ENCODE data around the gene PLEK. TPM values are rescaled to one million over a fixed set of nuclear protein-coding genes. Genes with fewer than 3 reads are reported as not detected.

Gene PLEK
- polyA plus RNA-seq, 2 of the 4 experiments (the other 2 are of a cell fraction) = 0.04 TPM; not detected in 1

DNA sequence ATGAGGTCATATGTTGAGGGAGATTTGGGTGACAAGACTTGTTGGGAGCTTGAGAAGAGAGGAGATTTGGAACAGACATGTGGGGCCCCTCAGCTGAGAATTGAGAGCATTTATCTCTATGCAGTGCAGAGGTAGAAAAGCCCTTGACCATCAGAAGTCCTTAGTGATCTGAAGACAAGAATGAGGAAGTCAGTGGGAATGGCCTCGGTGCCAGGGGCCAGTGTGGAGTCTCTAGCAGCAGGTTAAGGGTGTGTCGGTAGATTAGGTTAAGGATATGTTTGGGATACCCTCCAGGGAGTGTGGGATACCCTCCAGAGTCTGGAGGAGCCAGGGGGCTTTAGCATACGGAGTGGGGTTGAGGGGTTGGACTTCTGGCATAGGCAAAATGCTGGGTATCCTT, 60.4 kb downstream of the PLEK start:
- ATAC-seq = no peak
- DNase-seq (ENCODE audit: low read depth in 1 of 2, low spot score in 1 of 2) = no peak
- ChIA-PET POLR2A (no interaction called here), CTCF (interaction anchor here (1.6 kb wide), 1 partner anchor 16 kb away, joined by 5 read pairs; no protein-coding TSS in a partner anchor)
- Histone ChIP-seq H3K4me3 (no peak overlapping the region), H3K9me3 (no peaks in the 10 kb centered on the region), H3K27ac (no peak overlapping the region), H3K4me2 (no peak overlapping the region), H3K4me1 (peaks cover 16% of the 10 kb centered on the region; the same call in 2 of the 3 replicates)
- no peak for TF ChIP-seq EHF (CRISPR knock-in tag; IDR thresholded peaks at IDR 0.05)
- 27% methylated on average over 3 of the region's 3 CpGs for WGBS (ENCODE audit: missing lambda C conversion rate)
- FAIRE-seq = no peak

GRCh38 chr2:68426446-68426845, 61.4 kb downstream of the PLEK start:
- no peak for DNase-seq (ENCODE audit: low read depth in 1 of 2, low spot score in 1 of 2)
- FAIRE-seq = no peak
- no peaks in the 10 kb centered on the region for H3K9me3 ChIP-seq
- peak overlapping the region in 1 of 2 experiments; percentile 49; a peak in 2 of 6 replicates for H3K27ac ChIP-seq
- 59% methylated on average over 1 of the region's 1 CpG for WGBS (ENCODE audit: missing lambda C conversion rate)
- H3K4me3 ChIP-seq = no peak overlapping the region
- ChIA-PET POLR2A (no interaction called here), CTCF (interaction anchor here (8.1 kb wide), 1 partner anchor 16 kb away, joined by 83 read pairs; no protein-coding TSS in a partner anchor)
- TF ChIP-seq TFCP2L1 (CRISPR knock-in tag; IDR thresholded peaks at IDR 0.05) (no peak), TP53 (CRISPR knock-in tag; IDR thresholded peaks at IDR 0.05) (no peak), RCOR1 (IDR thresholded peaks at IDR 0.05; ENCODE audit: low read depth, low read length) (no peak), MAFK (IDR thresholded peaks at IDR 0.05; ENCODE audit: partially characterized antibody) (no peak), POLR2A (IDR thresholded peaks at IDR 0.05; ENCODE audit: low read length) (no peak)
- peaks cover 16% of the 10 kb centered on the region; the same call in 2 of the 3 replicates for H3K4me1 ChIP-seq
- no peak for ATAC-seq
- H3K4me2 ChIP-seq = no peak overlapping the region

- peak in 1 of 2 experiments; percentile 54; a peak in 3 of 6 replicates for ATAC-seq
- no peak for TF ChIP-seq SMC3 (IDR thresholded peaks at IDR 0.05)
- 0 out of 5 replicates have a peak, but pooled peaks of 1 of the 2 experiments have one; percentile 25 for TF ChIP-seq JUN (IDR thresholded peaks at IDR 0.05)
- TF ChIP-seq PHF8 (IDR thresholded peaks at IDR 0.05; ENCODE audit: borderline replicate concordance, low read depth) = no peak
- TF ChIP-seq POLR2AphosphoS2 (conservative IDR thresholded peaks at IDR 0.05; ENCODE audit: low read length) = no peak
- TF ChIP-seq RARB (CRISPR knock-in tag; IDR thresholded peaks at IDR 0.05) = no peak
- no peak for TF ChIP-seq BHLHE40 (IDR thresholded peaks at IDR 0.05; ENCODE audit: low read depth, low read length)
- no peak for TF ChIP-seq TFCP2L1 (CRISPR knock-in tag; IDR thresholded peaks at IDR 0.05)
- no peak for TF ChIP-seq FOSL2 (IDR thresholded peaks at IDR 0.05)
- TF ChIP-seq FOSL2 (CRISPR knock-in tag; IDR thresholded peaks at IDR 0.05) = no peak
- no peak for TF ChIP-seq HDAC2 (IDR thresholded peaks at IDR 0.05)
- no peak for TF ChIP-seq MAFK (IDR thresholded peaks at IDR 0.05; ENCODE audit: partially characterized antibody)
- TF ChIP-seq KDM1A (IDR thresholded peaks at IDR 0.05; ENCODE audit: low read depth) = no peak
- no peak for TF ChIP-seq HOXA7 (CRISPR knock-in tag; IDR thresholded peaks at IDR 0.05)
- no peak for TF ChIP-seq MAZ (IDR thresholded peaks at IDR 0.05; ENCODE audit: borderline replicate concordance, low read depth, low read length)
- no peak for TF ChIP-seq ZNF302 (CRISPR knock-in tag; IDR thresholded peaks at IDR 0.05)
- TF ChIP-seq, protein P1, sequence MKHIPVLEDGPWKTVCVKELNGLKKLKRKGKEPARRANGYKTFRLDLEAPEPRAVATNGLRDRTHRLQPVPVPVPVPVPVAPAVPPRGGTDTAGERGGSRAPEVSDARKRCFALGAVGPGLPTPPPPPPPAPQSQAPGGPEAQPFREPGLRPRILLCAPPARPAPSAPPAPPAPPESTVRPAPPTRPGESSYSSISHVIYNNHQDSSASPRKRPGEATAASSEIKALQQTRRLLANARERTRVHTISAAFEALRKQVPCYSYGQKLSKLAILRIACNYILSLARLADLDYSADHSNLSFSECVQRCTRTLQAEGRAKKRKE (CRISPR knock-in tag; IDR thresholded peaks at IDR 0.05; ENCODE audit: low read depth) = no peak
- TF ChIP-seq CHD2 (IDR thresholded peaks at IDR 0.05; ENCODE audit: low read length, partially characterized antibody) = no peak
- TF ChIP-seq ZSCAN20 (CRISPR knock-in tag; IDR thresholded peaks at IDR 0.05) = no peak
- TF ChIP-seq HMGXB4 (CRISPR knock-in tag; IDR thresholded peaks at IDR 0.05; ENCODE audit: borderline replicate concordance) = no peak
- TF ChIP-seq RNF2 (IDR thresholded peaks at IDR 0.05; ENCODE audit: borderline replicate concordance, low read depth) = no peak
- TF ChIP-seq GATA3 (IDR thresholded peaks at IDR 0.05; ENCODE audit: borderline replicate concordance) = no peak
- no peak for TF ChIP-seq CTCF (IDR thresholded peaks at IDR 0.05)
- TF ChIP-seq CHD4 (IDR thresholded peaks at IDR 0.05; ENCODE audit: borderline replicate concordance) = no peak
- no peak for TF ChIP-seq CBX2 (IDR thresholded peaks at IDR 0.05; ENCODE audit: borderline replicate concordance, low read depth)
- peak; percentile 52 to 87 for TF ChIP-seq CEBPB (IDR thresholded peaks at IDR 0.05)
- peak; percentile 18 to 60; a peak in 1 of 5 replicates for TF ChIP-seq EP300 (IDR thresholded peaks at IDR 0.05)
Measured at GRCh38 chr2:68426848-68427579, 61.9 kb downstream of the PLEK start.

More at GRCh38 chr2:68426848-68427579, 61.9 kb downstream of the PLEK start:
- Histone ChIP-seq H3K4me1 (peaks cover 16% of the 10 kb centered on the region; the same call in 2 of the 3 replicates), H3K9me3 (no peaks in the 10 kb centered on the region), H3K4me3 (no peak overlapping the region), H3K27ac (peak overlapping the region in 1 of 2 experiments; percentile 49; a peak in 2 of 6 replicates), H3K4me2 (peak overlapping the region; percentile 28)
- DNase-seq (ENCODE audit: low read depth in 1 of 2, low spot score in 1 of 2) (peak in 1 of 2 experiments; percentile 37), FAIRE-seq (no peak)
- ChIA-PET POLR2A (no interaction called here), CTCF (interaction anchor here (8.1 kb wide), 1 partner anchor 15 kb away, joined by 83 read pairs; no protein-coding TSS in a partner anchor)
- WGBS (ENCODE audit: missing lambda C conversion rate) = 62% methylated on average over 10 of the region's 10 CpGs

All from A549 (cell line).